ENCODE results near the gene ELF5. TPM values are rescaled to one million over a fixed set of nuclear protein-coding genes. Genes with fewer than 3 reads are reported as not detected.

Gene ELF5
- total RNA-seq, 4 donors from 2014 or later, result not detected

GRCh38 chr11:34454308-34455032, 59.1 kb downstream of the ELF5 start:
- Histone ChIP-seq H3K4me1 (no peaks in the 10 kb centered on the region), H3K9me3 (no peaks in the 10 kb centered on the region), H3K4me3 (no peak overlapping the region), H3K36me3 (peaks cover 70 to 100% (median 87%) of the 10 kb centered on the region in 4 donors), H3K27ac (replicated peaks in 1 of 4) (no peak overlapping the region), H3K27me3 (no peaks in the 10 kb centered on the region)
- WGBS, result 95% methylated on average over 1 of the region's 1 CpG
- intact Hi-C loops (cut with DNase I), result no loop called here
- DNase-seq (ENCODE audit: extremely low spot score), result no peak
- TF ChIP-seq POLR2AphosphoS5 (IDR thresholded peaks at IDR 0.05) (no peak), EP300 (IDR thresholded peaks at IDR 0.05) (no peak), POLR2A (IDR thresholded peaks at IDR 0.05; ENCODE audit: low read depth) (no peak), CTCF (IDR thresholded peaks at IDR 0.05) (no peak)

- 95% methylated on average over 3 of the region's 3 CpGs for WGBS
- Histone ChIP-seq H3K27me3 (no peaks in the 10 kb centered on the region), H3K9me3 (no peaks in the 10 kb centered on the region), H3K36me3 (peaks cover 43 to 71% (median 60%) of the 10 kb centered on the region in 4 donors), H3K4me1 (peaks cover 0 to 23% (median 4%) of the 10 kb centered on the region in 4 donors), H3K4me3 (no peak overlapping the region), H3K27ac (replicated peaks in 1 of 4) (no peak overlapping the region)
- intact Hi-C loops (cut with DNase I), result no loop called here
- TF ChIP-seq POLR2A (IDR thresholded peaks at IDR 0.05; ENCODE audit: low read depth) (no peak), POLR2AphosphoS5 (IDR thresholded peaks at IDR 0.05) (no peak), EP300 (IDR thresholded peaks at IDR 0.05) (no peak), CTCF (IDR thresholded peaks at IDR 0.05) (no peak)
- no peak for DNase-seq (ENCODE audit: extremely low spot score)
Observed at GRCh38 chr11:34451053-34451452, 62.5 kb downstream of the ELF5 start.

- Histone ChIP-seq H3K27me3 (no peaks in the 10 kb centered on the region), H3K36me3 (peaks cover 32 to 51% (median 42%) of the 10 kb centered on the region in 4 donors), H3K27ac (replicated peaks in 1 of 4) (no peak overlapping the region), H3K9me3 (no peaks in the 10 kb centered on the region), H3K4me1 (peaks cover 0 to 36% (median 7%) of the 10 kb centered on the region in 4 donors), H3K4me3 (no peak overlapping the region)
- 82% methylated on average over 3 of the region's 3 CpGs for WGBS
- TF ChIP-seq EP300 (IDR thresholded peaks at IDR 0.05) (no peak), CTCF (IDR thresholded peaks at IDR 0.05) (no peak), POLR2A (IDR thresholded peaks at IDR 0.05; ENCODE audit: low read depth) (no peak), POLR2AphosphoS5 (IDR thresholded peaks at IDR 0.05) (no peak)
- intact Hi-C loops (cut with DNase I), result loop anchor here (10.0 kb wide), 1 partner anchor 274 kb away; no protein-coding TSS in a partner anchor
- no peak for DNase-seq (ENCODE audit: extremely low spot score)
Observed at GRCh38 chr11:34449013-34449412, 64.6 kb downstream of the ELF5 start.

- H3K36me3 ChIP-seq, result peaks cover 26 to 45% (median 36%) of the 10 kb centered on the region in 4 donors
- intact Hi-C loops (cut with DNase I), result loop anchor here (10.0 kb wide), 1 partner anchor 274 kb away; no protein-coding TSS in a partner anchor
Observed at GRCh38 chr11:34448223-34448994, 65.2 kb downstream of the ELF5 start.

More at GRCh38 chr11:34448223-34448994, 65.2 kb downstream of the ELF5 start:
- Histone ChIP-seq H3K4me3 (no peak overlapping the region), H3K9me3 (no peaks in the 10 kb centered on the region), H3K27me3 (no peaks in the 10 kb centered on the region), H3K4me1 (peaks cover 0 to 42% (median 10%) of the 10 kb centered on the region in 4 donors), H3K27ac (replicated peaks in 1 of 4) (no peak overlapping the region)
- no peak for DNase-seq (ENCODE audit: extremely low spot score)
- 87% methylated on average over 11 of the region's 11 CpGs for WGBS
- TF ChIP-seq POLR2A (IDR thresholded peaks at IDR 0.05; ENCODE audit: low read depth) (no peak), CTCF (IDR thresholded peaks at IDR 0.05) (no peak), POLR2AphosphoS5 (IDR thresholded peaks at IDR 0.05) (no peak), EP300 (IDR thresholded peaks at IDR 0.05) (no peak)
